K562 (cell line): ENCODE results near the gene STX2. TPM values are rescaled to one million over a fixed set of nuclear protein-coding genes. Genes with fewer than 3 reads are reported as not detected.

Experiments
- CBX1 ChIP-seq: sonication (generic); IDR thresholded peaks from 2 replicates; pipeline ENCODE4 v1.6.1; 2016; ENCODE audit warnings: antibody characterized with exemption, low read depth, mild to moderate bottlenecking
- CXXC5 ChIP-seq: fragments of 250-450 bp; sonication (Bioruptor Pico); IDR thresholded peaks from 2 replicates; pipeline ENCODE4 v1.8.0; 2022; ENCODE audit warnings: inconsistent platforms, mild to moderate bottlenecking, moderate library complexity
- ESRRA ChIP-seq: fragments of 450-650 bp; IDR thresholded peaks from 2 replicates; pipeline ENCODE4 v1.6.1; 2014; ENCODE audit warnings: low read depth, mild to moderate bottlenecking, moderate library complexity, borderline replicate concordance
- GATAD2B ChIP-seq: fragments of 450-650 bp; IDR thresholded peaks from 2 replicates; pipeline ENCODE4 v1.6.1; 2017; ENCODE audit warnings: mild to moderate bottlenecking, borderline replicate concordance
- HNRNPL ChIP-seq: fragments of 200-400 bp; formaldehyde crosslinking; IDR thresholded peaks from 2 replicates; pipeline ENCODE4 v1.6.1; 2017; ENCODE audit warnings: low read depth, mild to moderate bottlenecking, low read length
- KLF1 ChIP-seq: fragments of 450-650 bp; IDR thresholded peaks from 2 replicates; pipeline ENCODE4 v1.6.1; 2016; ENCODE audit warnings: missing genetic modification characterization, missing compliant biosample characterization
- NCOA1 ChIP-seq: fragments of 450-650 bp; IDR thresholded peaks from 2 replicates; pipeline ENCODE4 v1.6.1; 2016; ENCODE audit warnings: low read depth
- NR4A1 ChIP-seq, 2 experiments: fragments of 250-450 bp in 1 of 2; fragments of 450-650 bp in 1 of 2; sonication (Bioruptor Pico) in 1 of 2; IDR thresholded peaks; 2 replicates each; pipeline versions ENCODE4 v1.4.0 to v1.6.1; 2016 to 2020; ENCODE audit warnings: mild to moderate bottlenecking in 2 of 2, missing compliant biosample characterization in 1 of 2, missing genetic modification characterization in 1 of 2, moderate library complexity in 1 of 2
- PTBP1 ChIP-seq: fragments of 200-400 bp; formaldehyde crosslinking; IDR thresholded peaks from 2 replicates; pipeline ENCODE4 v1.6.1; 2017; ENCODE audit warnings: low read depth, low read length
- RBM15 ChIP-seq: fragments of 200-400 bp; formaldehyde crosslinking; IDR thresholded peaks from 2 replicates; pipeline ENCODE4 v1.6.1; 2018; ENCODE audit warnings: mild to moderate bottlenecking, low read length, moderate library complexity; ENCODE audit not compliant: insufficient read depth
- SAFB2 ChIP-seq: fragments of 200-400 bp; formaldehyde crosslinking; IDR thresholded peaks from 2 replicates; pipeline ENCODE4 v1.6.1; 2018; ENCODE audit warnings: borderline replicate concordance, low read length, low read depth, moderate library complexity; ENCODE audit not compliant: severe bottlenecking
- polyA plus RNA-seq, 8 experiments: library from polyadenylated mRNA; depleted of rRNA in 4 of 8; stranded (reverse) in 5 of 8; unstranded in 3 of 8; fragments of >200 nt; fragmentation: Nextera tagmentation in 2 of 8; fragmentation: Illumina TruSeq in 1 of 8; extraction: Ambion mirVana in 2 of 8; extraction: Trizol in 1 of 8; gene quantifications; 2 replicates each; pipeline versions ENCODE4 v1.2.1 to v1.2.3, GENCODE V29; 2011 to 2014; ENCODE audit warnings: inconsistent platforms in 1 of 8, missing spikeins in 1 of 8
- total RNA-seq, 7 experiments: library from RNA; depleted of rRNA in 6 of 7; stranded (reverse); fragments of >200 nt in 6 of 7; fragmentation: Illumina TruSeq in 2 of 7; extraction: Trizol in 2 of 7; gene quantifications; 2 replicates each; pipeline versions ENCODE4 v1.2.1 to v1.2.3, GENCODE V29; 2011 to 2021; ENCODE audit warnings: low replicate concordance in 1 of 7
- TF ChIP-seq, protein P1 (sequence below): fragments of 450-650 bp; IDR thresholded peaks from 2 replicates; pipeline ENCODE4 v1.6.1; 2016; ENCODE audit warnings: low read depth
- TF ChIP-seq, protein P2 (sequence below): fragments of 450-650 bp; formaldehyde crosslinking; IDR thresholded peaks from 2 replicates; pipeline ENCODE4 v1.4.0; 2020; ENCODE audit warnings: mild to moderate bottlenecking, moderate library complexity
- TF ChIP-seq, protein P3 (sequence below): fragments of 450-650 bp; IDR thresholded peaks from 2 replicates; pipeline ENCODE4 v1.7.0; 2016; ENCODE audit warnings: borderline replicate concordance
- TF ChIP-seq, protein P4 (sequence below): fragments of 450-650 bp; formaldehyde crosslinking; IDR thresholded peaks from 2 replicates; pipeline ENCODE4 v1.4.0; 2022; ENCODE audit warnings: missing genetic modification characterization

The STX2 gene
- total and polyA plus RNA-seq, 9 of the 15 experiments (the other 6 are each of a cell fraction or from before 2014, with no cell fraction given): 22.2 to 54.6 (median 30.8) TPM

DNA sequence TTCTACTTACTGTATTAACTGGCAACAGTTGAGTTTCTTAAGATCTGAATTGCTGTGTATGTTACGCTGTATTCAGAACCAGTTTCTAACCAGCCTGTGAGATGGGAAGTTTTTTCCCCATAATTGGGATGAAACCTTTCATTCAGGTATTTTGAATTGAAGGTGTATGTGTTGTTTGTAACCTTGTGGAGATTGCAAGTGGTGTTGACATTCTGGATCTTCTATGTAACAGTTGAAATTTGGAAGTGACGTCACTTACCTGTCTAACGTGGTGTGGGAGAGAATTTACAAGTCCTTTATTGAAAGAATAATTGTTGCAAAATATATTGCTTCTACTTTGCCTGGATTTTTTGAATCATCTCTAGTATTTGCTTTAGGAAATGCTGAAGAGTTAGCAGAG is 38.3 kb upstream of the STX2 start (continued):
- TF ChIP-seq, protein P1, sequence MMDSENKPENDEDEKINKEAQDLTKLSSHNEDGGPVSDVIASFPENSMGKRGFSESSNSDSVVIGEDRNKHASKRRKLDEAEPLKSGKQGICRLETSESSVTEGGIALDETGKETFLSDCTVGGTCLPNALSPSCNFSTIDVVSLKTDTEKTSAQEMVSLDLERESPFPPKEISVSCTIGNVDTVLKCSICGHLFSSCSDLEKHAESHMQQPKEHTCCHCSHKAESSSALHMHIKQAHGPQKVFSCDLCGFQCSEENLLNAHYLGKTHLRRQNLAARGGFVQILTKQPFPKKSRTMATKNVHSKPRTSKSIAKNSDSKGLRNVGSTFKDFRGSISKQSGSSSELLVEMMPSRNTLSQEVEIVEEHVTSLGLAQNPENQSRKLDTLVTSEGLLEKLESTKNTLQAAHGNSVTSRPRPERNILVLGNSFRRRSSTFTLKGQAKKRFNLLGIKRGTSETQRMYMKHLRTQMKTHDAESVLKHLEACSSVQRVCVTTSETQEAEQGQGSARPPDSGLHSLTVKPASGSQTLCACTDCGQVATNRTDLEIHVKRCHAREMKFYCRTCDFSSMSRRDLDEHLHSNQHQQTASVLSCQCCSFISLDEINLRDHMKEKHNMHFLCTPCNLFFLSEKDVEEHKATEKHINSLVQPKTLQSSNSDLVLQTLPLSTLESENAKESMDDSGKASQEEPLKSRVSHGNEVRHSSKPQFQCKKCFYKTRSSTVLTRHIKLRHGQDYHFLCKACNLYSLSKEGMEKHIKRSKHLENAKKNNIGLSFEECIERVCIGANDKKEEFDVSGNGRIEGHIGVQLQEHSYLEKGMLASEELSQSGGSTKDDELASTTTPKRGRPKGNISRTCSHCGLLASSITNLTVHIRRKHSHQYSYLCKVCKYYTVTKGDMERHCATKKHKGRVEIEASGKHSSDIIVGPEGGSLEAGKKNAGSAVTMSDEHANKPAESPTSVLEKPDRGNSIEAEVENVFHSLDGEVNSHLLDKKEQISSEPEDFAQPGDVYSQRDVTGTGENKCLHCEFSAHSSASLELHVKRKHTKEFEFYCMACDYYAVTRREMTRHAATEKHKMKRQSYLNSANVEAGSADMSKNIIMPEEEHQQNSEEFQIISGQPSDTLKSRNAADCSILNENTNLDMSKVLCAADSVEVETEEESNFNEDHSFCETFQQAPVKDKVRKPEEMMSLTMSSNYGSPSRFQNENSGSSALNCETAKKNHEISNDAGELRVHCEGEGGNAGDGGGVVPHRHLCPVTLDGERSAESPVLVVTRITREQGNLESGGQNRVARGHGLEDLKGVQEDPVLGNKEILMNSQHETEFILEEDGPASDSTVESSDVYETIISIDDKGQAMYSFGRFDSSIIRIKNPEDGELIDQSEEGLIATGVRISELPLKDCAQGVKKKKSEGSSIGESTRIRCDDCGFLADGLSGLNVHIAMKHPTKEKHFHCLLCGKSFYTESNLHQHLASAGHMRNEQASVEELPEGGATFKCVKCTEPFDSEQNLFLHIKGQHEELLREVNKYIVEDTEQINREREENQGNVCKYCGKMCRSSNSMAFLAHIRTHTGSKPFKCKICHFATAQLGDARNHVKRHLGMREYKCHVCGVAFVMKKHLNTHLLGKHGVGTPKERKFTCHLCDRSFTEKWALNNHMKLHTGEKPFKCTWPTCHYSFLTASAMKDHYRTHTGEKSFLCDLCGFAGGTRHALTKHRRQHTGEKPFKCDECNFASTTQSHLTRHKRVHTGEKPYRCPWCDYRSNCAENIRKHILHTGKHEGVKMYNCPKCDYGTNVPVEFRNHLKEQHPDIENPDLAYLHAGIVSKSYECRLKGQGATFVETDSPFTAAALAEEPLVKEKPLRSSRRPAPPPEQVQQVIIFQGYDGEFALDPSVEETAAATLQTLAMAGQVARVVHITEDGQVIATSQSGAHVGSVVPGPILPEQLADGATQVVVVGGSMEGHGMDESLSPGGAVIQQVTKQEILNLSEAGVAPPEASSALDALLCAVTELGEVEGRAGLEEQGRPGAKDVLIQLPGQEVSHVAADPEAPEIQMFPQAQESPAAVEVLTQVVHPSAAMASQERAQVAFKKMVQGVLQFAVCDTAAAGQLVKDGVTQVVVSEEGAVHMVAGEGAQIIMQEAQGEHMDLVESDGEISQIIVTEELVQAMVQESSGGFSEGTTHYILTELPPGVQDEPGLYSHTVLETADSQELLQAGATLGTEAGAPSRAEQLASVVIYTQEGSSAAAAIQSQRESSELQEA: no peak
- TF ChIP-seq CXXC5 (CRISPR knock-in tag): no peak
- TF ChIP-seq, protein P2, sequence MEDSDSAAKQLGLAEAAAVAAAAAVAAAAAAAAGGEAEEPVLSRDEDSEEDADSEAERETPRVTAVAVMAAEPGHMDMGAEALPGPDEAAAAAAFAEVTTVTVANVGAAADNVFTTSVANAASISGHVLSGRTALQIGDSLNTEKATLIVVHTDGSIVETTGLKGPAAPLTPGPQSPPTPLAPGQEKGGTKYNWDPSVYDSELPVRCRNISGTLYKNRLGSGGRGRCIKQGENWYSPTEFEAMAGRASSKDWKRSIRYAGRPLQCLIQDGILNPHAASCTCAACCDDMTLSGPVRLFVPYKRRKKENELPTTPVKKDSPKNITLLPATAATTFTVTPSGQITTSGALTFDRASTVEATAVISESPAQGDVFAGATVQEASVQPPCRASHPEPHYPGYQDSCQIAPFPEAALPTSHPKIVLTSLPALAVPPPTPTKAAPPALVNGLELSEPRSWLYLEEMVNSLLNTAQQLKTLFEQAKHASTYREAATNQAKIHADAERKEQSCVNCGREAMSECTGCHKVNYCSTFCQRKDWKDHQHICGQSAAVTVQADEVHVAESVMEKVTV (CRISPR knock-in tag): no peak
- no peak for TF ChIP-seq RBM15
- no peak for TF ChIP-seq CBX1
- TF ChIP-seq HNRNPL: no peak
- TF ChIP-seq, protein P3, sequence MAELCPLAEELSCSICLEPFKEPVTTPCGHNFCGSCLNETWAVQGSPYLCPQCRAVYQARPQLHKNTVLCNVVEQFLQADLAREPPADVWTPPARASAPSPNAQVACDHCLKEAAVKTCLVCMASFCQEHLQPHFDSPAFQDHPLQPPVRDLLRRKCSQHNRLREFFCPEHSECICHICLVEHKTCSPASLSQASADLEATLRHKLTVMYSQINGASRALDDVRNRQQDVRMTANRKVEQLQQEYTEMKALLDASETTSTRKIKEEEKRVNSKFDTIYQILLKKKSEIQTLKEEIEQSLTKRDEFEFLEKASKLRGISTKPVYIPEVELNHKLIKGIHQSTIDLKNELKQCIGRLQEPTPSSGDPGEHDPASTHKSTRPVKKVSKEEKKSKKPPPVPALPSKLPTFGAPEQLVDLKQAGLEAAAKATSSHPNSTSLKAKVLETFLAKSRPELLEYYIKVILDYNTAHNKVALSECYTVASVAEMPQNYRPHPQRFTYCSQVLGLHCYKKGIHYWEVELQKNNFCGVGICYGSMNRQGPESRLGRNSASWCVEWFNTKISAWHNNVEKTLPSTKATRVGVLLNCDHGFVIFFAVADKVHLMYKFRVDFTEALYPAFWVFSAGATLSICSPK: no peak
- no peak for TF ChIP-seq SAFB2
- TF ChIP-seq KLF1 (tag): no peak
- TF ChIP-seq, protein P4, sequence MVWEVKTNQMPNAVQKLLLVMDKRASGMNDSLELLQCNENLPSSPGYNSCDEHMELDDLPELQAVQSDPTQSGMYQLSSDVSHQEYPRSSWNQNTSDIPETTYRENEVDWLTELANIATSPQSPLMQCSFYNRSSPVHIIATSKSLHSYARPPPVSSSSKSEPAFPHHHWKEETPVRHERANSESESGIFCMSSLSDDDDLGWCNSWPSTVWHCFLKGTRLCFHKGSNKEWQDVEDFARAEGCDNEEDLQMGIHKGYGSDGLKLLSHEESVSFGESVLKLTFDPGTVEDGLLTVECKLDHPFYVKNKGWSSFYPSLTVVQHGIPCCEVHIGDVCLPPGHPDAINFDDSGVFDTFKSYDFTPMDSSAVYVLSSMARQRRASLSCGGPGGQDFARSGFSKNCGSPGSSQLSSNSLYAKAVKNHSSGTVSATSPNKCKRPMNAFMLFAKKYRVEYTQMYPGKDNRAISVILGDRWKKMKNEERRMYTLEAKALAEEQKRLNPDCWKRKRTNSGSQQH (CRISPR knock-in tag): no peak
- TF ChIP-seq ESRRA: no peak
- no peak for TF ChIP-seq NR4A1 (CRISPR knock-in tag; IDR thresholded peaks at IDR 0.05)
- TF ChIP-seq NR4A1 (tag; IDR thresholded peaks at IDR 0.05): no peak
- TF ChIP-seq NCOA1: no peak
- TF ChIP-seq PTBP1: no peak
- 0 out of 2 replicates have a peak, but pooled peaks have one; percentile 27 for TF ChIP-seq GATAD2B
